NK-92 (cell line): Measurements from ENCODE around the gene UBE2D4.
"Not testable (repeated sequence)": the region's sequence is repeated elsewhere in the genome, so short reads cannot be mapped to it uniquely, and the experiment has no call there.

Experiments
- DNase-seq: peaks from one replicate; lab custom pipeline; 2025; ENCODE audit not compliant: unreplicated experiment; lab: John Stamatoyannopoulos, UW

The UBE2D4 gene

DNA sequence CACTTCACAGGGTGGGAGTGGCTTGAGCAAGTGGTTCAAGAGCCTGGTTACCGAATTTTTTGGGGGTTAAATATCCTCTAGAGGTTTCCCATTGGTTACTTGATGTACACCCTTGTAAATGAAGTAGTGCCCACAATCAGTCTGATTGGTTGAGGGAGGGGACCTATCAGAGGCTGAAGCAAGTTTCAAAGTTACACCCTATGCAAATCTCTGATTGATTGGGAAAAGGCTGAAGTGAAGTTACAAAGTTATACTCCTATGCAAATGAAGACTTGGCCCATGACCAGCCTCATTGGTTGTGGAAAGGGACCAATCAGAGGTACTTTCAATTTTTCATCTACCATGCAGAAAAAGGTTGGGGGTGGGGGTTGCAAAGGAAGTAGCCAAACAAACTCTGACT is 34.7 kb downstream of the UBE2D4 start:
- no peak for DNase-seq

DNA sequence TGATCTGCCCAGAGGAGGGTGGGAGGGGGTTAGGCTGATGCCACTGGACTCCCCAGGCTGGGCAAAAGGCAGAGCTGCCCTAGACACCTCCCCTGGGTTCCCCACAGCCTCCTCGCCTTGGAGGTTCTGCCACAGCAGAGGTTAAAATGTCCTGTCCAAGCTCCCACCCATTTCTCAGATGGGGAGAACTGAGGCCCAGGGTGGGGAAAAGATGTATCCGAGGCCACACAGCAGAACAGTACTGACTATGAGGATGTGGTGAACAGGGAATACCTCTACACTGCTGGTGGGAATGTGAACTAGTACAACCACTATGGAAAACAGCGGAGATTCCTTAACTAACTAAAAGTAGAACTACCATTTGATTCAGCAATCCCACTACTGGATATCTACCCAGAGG is 40.2 kb downstream of the UBE2D4 start:
- DNase-seq, result not testable (repeated sequence)

DNA sequence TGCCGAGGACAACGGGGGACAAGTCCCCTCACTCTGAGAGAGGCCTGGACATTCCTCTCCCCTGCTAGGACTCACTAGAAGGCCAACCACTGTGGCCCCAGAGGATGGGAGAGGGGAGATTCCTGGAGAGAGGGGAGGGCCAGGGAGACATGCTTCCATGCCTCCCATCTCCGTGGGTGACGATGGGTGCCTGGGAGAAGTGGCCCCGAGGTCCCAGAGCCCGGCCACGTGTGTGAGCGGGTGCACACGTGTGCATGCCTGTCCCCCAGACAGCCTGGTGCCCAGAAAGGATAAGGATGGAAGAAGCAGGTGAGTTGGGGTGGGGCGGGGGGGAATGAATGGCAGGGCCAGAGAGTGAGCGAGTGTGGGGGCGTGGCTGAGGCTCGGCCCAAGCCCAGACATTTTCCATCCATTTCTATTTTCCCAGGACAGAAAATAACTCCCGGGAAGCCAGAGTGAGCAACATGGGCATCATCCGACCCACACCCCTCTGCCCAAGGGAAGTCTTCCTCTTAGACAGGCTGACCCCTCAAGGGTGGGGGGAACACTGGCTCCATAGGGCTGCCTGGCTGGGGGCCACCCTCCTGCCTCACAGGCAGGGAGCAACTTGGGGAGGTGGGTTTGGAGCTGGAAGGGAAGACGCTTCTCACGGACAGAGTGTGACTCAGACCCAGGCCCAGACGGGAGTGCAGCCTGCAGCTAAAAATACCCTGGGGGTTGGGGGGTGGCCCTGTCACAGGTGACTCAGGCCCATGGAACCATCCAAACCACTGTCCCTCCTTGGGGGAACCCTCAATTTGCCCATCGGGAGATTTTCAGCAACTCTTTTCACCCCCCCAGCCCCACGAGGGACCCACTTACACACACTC is 42.2 kb downstream of the UBE2D4 start:
- DNase-seq, result not testable (repeated sequence)

DNA sequence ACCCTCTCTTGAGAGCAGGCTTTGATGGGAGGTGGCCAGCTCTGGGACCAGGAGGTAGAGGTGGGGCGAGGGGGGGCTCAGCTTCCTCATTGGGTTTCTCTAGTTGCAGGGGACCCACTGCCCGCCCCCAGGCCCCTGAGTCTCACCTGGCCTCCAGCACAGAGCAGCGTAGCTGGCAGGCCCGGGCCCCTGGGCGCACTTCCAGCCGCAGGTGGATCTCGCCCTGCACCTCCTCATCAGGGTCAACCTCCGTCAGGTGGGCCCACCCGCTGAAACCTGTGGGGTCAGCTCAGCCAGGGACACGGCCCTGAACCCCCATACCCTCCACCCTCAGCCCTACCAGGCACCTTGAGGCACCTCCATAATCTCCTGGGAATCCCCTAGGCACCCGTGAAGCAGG is 43.4 kb downstream of the UBE2D4 start:
- DNase-seq, result not testable (repeated sequence)

DNA sequence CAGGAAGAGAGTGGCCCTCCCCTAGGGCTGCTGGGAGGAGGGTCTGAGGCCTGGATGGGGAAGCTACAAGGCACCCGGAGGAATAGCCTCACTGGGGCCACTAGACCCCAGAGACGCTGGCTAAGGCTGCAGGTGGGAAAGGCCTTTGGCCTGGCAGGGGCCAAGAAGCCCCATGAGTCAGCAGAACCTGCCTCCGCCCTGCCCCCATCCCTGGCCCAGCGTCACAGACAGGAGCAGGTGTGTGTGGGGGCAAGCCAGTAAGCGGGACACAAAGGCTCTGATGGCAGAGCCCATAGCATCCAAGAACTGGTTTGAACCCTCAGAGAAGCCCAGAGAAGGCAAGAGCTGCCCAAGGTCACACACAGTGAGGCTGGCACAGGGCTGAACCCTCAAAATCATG is 44.5 kb downstream of the UBE2D4 start:
- not testable (repeated sequence) for DNase-seq

DNA sequence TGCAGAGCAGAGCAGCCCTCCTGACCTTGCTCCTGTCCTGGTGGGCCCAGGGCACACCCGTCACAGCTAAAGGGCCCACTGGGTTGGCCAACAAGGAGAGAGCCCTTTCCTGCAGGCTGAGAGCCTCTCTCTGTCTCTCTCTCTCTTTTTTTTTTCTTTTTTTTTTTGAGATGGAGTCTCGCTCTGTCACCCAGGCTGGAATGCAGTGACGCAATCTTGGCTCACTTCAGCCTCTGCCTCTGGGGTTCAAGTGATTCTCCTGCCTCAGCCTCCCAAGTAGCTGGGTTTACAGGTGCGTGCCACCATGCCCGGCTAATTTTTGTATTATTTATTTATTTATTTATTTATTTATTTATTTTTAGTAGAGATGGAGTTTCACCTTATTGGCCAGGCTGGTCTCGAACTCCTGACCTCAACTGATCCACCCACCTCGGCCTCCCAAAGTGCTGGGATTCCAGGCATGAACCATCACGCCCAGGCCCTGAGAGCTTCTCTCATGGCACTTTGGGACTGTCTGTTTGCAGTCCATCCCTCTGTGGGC is 47.9 kb downstream of the UBE2D4 start:
- DNase-seq, result not testable (repeated sequence)

DNA sequence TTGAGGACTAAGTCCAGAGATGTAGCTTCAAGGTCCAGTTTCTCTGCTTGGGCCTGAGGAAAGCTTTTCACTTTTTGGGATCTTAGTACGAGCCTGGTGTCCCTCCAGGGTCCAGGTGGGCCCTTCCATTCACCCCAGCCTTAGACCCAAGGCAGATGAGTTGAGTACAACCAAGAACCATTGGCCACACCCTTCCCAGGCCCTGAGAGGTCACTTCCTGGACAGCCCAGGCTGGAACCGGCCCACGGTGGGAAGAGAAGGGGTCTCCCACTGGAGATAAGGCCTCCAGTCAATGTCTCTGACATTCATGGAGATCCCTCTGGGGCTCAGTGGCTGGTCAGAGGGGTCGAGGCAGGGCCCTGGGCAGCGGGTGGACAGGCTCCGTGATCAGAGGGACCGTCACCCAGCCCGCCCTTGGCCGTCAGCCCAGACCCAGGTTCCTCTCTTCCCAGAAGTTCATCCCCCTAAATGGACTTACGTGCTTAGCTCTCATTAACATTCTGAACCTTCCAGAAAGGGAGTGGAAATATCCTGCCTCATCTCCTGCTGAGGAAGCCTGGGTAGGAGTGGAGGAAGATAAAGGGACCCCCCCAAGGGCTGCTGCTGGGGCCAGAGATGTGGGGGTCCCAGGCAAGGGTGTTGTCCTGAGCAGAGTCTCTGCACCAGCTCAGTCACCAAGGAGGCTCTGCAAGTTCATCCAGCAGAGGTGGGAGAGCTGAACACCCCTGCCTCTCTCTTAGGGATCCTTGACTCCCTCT is 48.7 kb downstream of the UBE2D4 start:
- not testable (repeated sequence) for DNase-seq

DNA sequence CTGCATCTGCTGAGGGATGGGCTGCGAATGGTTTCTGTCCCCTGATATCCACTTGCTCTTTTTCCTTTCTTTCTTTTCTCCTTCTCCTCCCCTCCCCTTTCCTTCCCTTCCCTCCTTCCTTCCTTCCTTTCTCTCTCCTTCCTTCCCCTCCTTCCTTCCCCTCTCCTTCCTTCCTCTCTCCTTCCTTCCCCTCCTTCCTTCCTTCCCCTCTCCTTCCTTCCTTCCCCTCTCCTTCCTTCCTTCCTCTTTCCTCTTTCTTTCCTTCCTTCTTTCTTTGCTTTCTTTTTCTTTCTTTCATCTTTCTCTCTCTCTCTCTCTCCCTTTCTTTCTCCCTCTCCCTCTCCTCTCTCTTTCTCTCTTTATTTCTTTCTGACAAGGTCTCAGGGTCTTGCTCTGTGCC is 51.3 kb downstream of the UBE2D4 start:
- no peak for DNase-seq

DNA sequence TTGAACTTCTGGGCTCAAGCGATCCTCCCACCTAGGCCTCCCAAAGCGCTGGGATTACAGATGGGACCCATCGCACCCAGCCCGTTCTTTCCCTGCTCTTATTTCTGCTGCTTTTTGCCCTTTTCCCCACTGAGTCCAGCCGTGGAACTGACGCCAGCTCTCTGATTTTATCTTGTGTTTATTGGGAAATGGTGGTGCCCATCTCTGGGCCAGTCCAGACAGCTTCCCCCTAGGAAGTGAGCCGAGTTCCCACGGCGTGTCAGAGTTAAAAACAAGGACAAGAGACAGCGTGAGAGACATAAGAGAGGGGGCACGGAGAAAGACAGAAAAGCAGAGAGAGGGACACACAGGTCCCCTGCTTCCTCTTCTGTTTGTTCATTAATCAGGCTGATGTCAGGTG is 51.9 kb downstream of the UBE2D4 start:
- DNase-seq, result not testable (repeated sequence)

DNA sequence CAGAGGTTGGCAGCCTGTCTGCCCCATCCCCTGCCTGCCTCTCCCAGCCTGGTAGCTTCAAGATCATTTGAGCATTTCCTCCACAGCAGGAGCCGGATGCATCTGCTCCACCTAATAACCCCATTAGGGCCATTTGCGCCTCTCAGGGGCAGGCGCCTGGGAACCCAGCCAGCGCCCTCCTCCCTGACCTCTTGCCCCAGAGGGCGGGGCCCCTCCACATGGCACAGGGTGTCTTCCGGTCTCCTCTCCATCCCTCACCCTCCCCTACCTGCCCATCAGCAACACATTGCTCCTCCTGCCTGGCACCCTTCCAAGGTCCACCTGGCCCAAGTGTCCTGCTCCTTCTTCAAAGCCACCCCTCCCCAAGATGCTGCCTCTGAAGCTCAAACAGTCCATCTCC is 56.6 kb downstream of the UBE2D4 start:
- DNase-seq, result not testable (repeated sequence)

DNA sequence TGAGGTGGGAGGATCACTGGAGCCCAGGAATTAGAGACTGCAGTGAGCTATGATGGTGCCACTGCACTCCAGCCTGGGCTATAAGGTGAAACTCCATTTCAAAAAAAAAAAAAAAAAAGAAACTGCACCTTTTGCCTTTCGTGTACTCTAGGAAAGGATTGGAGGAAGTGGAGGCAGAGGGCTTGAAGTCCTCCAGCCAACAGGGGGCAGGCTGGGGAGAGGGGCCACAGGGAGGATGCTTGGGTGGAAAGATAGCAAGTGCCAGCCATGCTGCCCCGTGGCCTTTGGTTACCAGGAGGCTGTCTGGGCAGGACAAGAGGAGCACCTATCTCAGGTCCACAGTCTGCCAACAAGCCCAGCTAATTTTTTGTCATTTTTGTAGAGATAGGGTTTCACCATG is 57.5 kb downstream of the UBE2D4 start:
- not testable (repeated sequence) for DNase-seq

DNA sequence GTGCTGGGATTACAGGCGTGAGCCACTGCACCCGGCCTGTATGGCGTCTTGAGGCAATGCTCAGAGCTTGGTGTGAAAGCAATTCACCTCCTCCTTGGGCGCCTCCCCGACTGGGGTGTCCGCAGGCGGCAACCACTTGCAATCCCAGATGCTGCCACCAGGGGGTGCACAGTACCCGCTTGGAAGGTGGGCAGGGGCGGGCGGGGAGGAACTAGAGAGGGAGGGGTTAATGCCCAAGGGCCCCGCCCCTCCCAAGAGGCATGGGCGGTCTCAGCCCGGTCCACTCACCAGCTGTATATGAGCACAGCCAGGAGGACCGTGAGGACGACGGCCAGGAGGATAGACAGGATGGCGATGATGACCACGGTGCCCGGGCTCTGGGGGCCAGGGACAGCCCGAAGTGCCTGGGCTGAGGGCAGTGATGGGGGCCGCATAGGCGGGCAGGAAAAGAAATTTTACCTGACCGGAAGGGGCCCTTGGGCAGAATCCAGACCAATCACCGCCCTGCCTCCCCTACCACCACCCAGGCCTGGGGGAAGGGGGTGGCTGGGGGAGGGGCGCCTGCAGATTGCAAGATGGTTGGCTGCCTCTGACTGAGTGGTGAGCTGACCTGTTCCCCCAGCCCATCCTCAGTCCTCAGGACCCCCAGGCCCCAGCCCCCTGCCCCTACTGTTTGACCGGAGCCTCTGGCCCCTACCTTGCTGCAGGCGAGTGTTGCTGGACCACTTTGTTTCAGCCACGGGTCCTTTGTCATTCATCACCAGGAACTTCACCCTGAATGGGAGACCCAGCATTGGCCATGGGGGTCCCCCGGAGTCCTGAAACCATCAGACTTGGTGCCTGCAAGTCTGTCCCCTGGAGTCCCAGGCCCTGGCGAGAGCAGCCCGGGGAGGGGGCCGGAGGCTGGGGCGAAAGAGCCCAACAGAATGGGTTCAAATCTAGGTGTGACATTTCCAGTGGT is 59.9 kb downstream of the UBE2D4 start:
- not testable (repeated sequence) for DNase-seq

DNA sequence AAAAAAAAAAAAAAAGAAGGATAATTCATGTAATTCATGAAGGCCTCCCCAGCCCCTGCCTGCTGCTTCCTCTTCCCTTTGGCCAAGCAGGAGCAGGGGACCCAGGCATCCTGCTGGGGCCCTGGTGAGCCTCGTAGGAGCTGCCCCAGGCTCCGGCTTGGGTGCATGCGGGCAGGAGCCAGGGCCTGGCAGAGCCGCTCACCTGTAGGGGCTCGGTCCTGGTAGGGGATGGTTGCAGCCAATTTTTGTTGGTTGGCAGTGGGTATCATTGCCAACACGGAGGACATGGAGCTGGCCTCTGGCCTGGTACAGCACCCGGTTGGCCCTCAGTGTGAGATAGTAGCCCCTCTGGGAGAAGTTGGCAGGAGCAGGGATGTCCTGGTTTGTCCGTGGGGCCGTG is 61.2 kb downstream of the UBE2D4 start:
- DNase-seq, result not testable (repeated sequence)

DNA sequence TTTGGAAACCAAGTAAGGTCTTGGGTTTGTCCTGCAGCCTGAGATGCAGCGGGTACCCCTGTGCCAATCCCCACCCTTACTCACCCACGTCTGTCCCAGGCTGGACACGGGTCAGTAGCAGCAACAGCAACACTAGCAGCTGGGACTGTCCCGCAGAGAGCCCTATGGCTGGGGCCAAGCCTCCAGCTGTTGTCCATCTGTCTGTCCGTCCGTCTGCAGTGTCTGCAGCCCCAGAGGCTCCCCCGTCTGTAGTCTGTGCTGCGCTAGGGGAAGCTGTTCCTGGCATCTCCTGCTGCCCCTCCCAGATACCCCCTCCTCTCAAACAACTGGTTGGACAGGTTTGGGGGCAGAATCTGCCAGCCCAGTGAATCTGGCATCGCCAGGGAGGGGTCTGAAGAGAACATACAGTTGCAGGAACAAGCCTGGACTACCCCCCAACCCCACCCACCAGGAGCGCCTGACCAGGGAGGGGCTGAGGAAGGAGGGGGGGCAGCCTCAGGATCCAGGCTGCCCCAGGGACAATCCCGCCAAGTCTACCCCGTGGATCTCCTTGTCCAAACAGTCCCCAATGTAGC is 63.9 kb downstream of the UBE2D4 start:
- DNase-seq, result not testable (repeated sequence)

DNA sequence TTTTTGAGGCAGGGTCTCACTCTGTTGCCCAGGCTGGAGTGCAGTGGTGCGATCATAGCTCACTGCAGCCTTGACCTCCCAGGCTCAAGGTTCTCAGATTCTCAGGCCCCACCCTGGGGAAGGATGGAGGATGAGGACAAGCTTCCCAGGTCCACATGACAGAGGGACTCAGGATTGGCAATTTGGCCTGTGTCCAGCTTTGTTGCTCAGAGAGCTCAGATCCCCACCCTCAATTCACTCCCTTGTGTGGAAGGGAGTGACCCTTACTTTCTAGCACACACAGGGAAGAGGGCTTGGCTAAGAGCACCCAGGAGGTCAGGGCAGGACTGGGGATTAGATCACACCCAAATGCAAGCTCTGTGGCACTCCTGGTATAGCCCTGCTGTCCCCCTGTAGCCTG is 64.6 kb downstream of the UBE2D4 start:
- not testable (repeated sequence) for DNase-seq

DNA sequence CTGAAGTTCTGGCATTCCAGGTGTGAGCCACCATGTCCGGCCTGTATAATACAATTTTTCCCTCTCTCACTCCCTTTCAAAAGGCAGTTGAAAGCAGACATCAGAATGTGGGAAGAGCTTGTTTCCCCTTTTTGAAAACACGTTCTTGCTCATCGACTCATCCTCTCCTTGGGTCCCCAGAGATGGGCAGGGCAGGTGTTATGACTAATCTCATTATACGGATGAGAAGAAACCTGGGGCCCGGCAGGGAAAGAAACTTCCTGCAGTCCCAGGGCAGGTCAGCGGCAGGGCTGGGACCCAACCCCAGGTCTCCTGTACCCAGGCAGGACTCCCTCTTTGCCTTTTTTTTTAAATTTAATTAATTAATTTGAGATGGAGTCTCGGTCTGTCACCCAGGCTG is 66.7 kb downstream of the UBE2D4 start:
- not testable (repeated sequence) for DNase-seq

DNA sequence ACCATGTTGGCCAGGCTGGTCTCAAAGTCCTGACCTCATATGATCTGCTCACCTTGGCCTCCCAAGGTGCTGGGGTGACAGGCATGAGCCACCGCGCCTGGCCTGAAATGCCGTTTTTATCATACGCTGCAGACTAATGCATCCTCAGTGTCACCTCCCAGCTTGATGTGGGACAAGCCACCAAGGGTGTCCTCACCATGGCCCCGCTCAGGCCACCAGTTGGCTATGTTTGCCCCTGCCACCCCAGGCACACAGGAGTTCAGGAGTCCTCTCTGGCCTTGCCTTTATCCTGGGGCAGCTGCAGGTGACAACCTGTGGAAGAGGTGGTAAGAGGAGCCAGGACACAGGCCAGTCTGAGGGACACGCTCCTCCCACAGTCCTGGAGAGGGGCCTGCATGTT is 68.4 kb downstream of the UBE2D4 start:
- DNase-seq, result not testable (repeated sequence)

DNA sequence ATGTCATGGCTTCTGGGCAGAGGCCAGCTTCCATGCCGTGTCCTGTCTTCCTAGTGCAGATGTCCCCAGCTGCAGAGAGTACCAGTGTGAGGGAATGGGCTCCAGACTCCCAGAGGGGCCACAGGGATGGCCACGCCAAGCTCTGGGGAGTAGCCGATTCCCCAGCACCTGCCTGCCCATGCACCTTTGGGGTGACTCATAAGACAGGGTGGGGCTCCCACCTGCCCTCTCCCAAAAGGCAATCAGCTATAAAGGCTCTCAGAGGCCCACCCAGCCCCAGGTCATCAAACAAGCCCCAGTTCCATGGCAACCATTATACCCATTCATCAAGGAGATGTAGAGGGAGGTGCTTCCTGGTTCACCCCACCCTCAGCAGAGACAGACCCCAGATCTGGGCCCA is 71.3 kb downstream of the UBE2D4 start, which contains the start of gene SPDYE1:
TSS of gene SPDYE1 (plus strand) at position 366 of the 400 bp plus-strand sequence. CDS start 2,053 bp downstream, outside the sequence.
- DNase-seq, result not testable (repeated sequence)
